Transverse colon (tissue), 4 donors: Measurements from ENCODE around the gene PRELID3B. TPM values are rescaled to one million over a fixed set of nuclear protein-coding genes. Genes with fewer than 3 reads are reported as not detected.
"Not testable (repeated sequence)": the region's sequence is repeated elsewhere in the genome, so short reads cannot be mapped to it uniquely, and the experiment has no call there.

Experiments used
- DNase-seq: peaks from one replicate; pipeline ENCODE4 v3.0.0-alpha.2; 2019
- H3K27ac ChIP-seq, 4 donors: fragments of 200-600 bp; sonication (generic); 2 replicates each; pipeline ENCODE4 v1.5.1; 2016 to 2018; ENCODE audit warnings: inconsistent platforms in 4 of 4
- H3K27me3 ChIP-seq: fragments of 200-600 bp; sonication (generic); 2 replicates; pipeline ENCODE4 v1.5.1; 2017; ENCODE audit warnings: inconsistent platforms
- H3K36me3 ChIP-seq, 4 donors: fragments of 200-600 bp; sonication (generic); 2 replicates each; pipeline ENCODE4 v1.5.1; 2017 to 2019; ENCODE audit warnings: inconsistent platforms in 4 of 4
- H3K4me1 ChIP-seq, 4 donors: fragments of 200-600 bp; sonication (generic); 2 replicates each; pipeline ENCODE4 v1.5.1; 2017 to 2020; ENCODE audit warnings: inconsistent platforms in 4 of 4
- H3K4me3 ChIP-seq, 4 donors: fragments of 200-600 bp; sonication (generic); 1 replicate in 1 of 4; 2 replicates in 3 of 4; pipeline versions ENCODE4 v1.5.1 to v1.6.1; 2017 to 2019; ENCODE audit warnings: inconsistent platforms in 4 of 4
- H3K9me3 ChIP-seq, 2 donors: fragments of 200-600 bp; sonication (generic); 2 replicates each; pipeline ENCODE4 v1.5.1; 2017 to 2019; ENCODE audit warnings: inconsistent platforms in 2 of 2
- CTCF ChIP-seq, 5 experiments: fragments of 200-600 bp in 3 of 5; fragments of 450-650 bp in 2 of 5; sonication (generic) in 3 of 5; IDR thresholded peaks; 1 replicate in 2 of 5; 2 replicates in 3 of 5; pipeline ENCODE4 v1.5.1; 2016 to 2017; ENCODE audit warnings: antibody characterized with exemption in 5 of 5, inconsistent platforms in 3 of 5, mild to moderate bottlenecking in 2 of 5, moderate library complexity in 1 of 5
- EP300 ChIP-seq: sonication (generic); formaldehyde crosslinking; IDR thresholded peaks from one replicate; pipeline ENCODE4 v1.6.1; 2017; ENCODE audit warnings: antibody characterized with exemption, low read depth
- POLR2A ChIP-seq: fragments of 450-650 bp; IDR thresholded peaks from one replicate; pipeline ENCODE4 v1.6.1; 2016; ENCODE audit warnings: antibody characterized with exemption, mild to moderate bottlenecking, moderate library complexity
- POLR2AphosphoS5 ChIP-seq, 3 donors: sonication (generic); formaldehyde crosslinking; IDR thresholded peaks; one replicate each; pipeline ENCODE4 v1.6.1; 2016; ENCODE audit warnings: antibody characterized with exemption in 3 of 3
- WGBS, 2 donors: methylation state at CpG; one replicate each; pipeline ENCODE4 v1.1.5; 2018; ENCODE audit warnings: low coverage in 1 of 2; 5-methylcytosine and 5-hydroxymethylcytosine counted together
- in situ Hi-C, 4 donors: fragments of 200-750 bp; cut with MboI; loops; one replicate each; pipeline versions ENCODE4 v1.15.0 to v1.15.1; 2017; ENCODE audit warnings: low sequenced_read_pairs in 3 of 4, low pct_ligation_motif_present in 1 of 4, low pct_unique_long_range_greater_than_20kb in 1 of 4
- intact Hi-C: fragments of 100-400 bp; cut with DNase I; formaldehyde crosslinking; loops from one replicate; pipeline ENCODE4 v1.15.1; 2023; ENCODE audit warnings: low total_unique reads
- total RNA-seq, 4 donors: library from RNA; depleted of rRNA; stranded (reverse); fragments of >200 nt; gene quantifications; one replicate each; pipeline ENCODE4 v1.1.0, GENCODE V29; 2016

The PRELID3B gene
- total RNA-seq, 4 donors from 2014 or later, result 25.3 to 119 (median 67.8) TPM

- Histone ChIP-seq H3K27me3 (no peaks in the 10 kb centered on the region), H3K4me3 (no peak overlapping the region), H3K9me3 (no peaks in the 10 kb centered on the region), H3K36me3 (no peaks in the 10 kb centered on the region), H3K27ac (peak overlapping the region in 1 of 4 donors; percentile 5), H3K4me1 (peaks cover 22 to 50% (median 31%) of the 10 kb centered on the region in 4 donors)
- whole genome bisulfite sequencing, 2 donors, result 76% methylated on average over 3 of the region's 3 CpGs; no CpG with 5 or more reads in 1 of the 2 donors
- intact Hi-C loops, result no loop called here
- TF ChIP-seq EP300, result no peak
- no peak for TF ChIP-seq POLR2AphosphoS5 (IDR thresholded peaks at IDR 0.05)
- TF ChIP-seq POLR2A, result no peak
- no peak for TF ChIP-seq CTCF (IDR thresholded peaks at IDR 0.05)
- DNase-seq, result peak; percentile 26
- in situ Hi-C loops, result loop anchor here in 1 of 4 donors (25.0 kb wide), 1 partner anchor 382 kb away; the partner anchor contains the start of gene STX16
Measured at GRCh38 chr20:59044796-59045195, 2.2 kb upstream of the PRELID3B start.

DNA sequence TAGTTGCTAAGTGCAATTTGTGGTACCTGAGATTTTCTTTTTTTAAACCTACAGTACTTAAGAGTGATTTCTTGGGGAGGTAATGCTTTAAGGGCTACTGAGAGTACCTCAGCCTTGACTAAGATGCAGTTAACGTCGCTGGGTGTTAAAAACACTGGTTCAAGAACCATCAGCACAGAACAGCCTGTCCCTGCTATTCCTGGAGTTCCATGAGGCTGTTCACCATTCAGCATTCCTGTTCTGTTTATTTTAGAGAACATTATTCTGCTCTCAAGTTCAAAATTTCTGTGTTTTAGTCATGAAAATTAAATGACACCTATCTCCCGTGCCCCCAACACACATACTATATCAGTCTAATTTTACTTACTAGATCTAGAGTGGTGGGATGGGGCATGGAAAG is 1.7 kb upstream of the PRELID3B start:
- intact Hi-C loops (no loop called here), in situ Hi-C loops (loop anchor here in 1 of 4 donors (25.0 kb wide), 1 partner anchor 382 kb away; the partner anchor contains the start of gene STX16)
- no peak overlapping the region for H3K4me3 ChIP-seq
- H3K27ac ChIP-seq, result peak overlapping the region in 1 of 4 donors; percentile 5
- no peaks in the 10 kb centered on the region for H3K27me3 ChIP-seq
- TF ChIP-seq CTCF (IDR thresholded peaks at IDR 0.05) (no peak), POLR2AphosphoS5 (IDR thresholded peaks at IDR 0.05) (no peak), POLR2A (no peak), EP300 (no peak)
- no peaks in the 10 kb centered on the region for H3K36me3 ChIP-seq
- H3K4me1 ChIP-seq, result peaks cover 24 to 55% (median 35%) of the 10 kb centered on the region in 4 donors
- no peak for DNase-seq
- H3K9me3 ChIP-seq, result no peaks in the 10 kb centered on the region
- 94 to 100% methylated on average over 3 of the region's 3 CpGs for WGBS, 2 donors

GRCh38 chr20:59043698-59044097 is 1.1 kb upstream of the PRELID3B start:
- Histone ChIP-seq H3K4me3 (no peak overlapping the region), H3K27me3 (no peaks in the 10 kb centered on the region), H3K4me1 (peaks cover 24 to 57% (median 38%) of the 10 kb centered on the region in 4 donors), H3K9me3 (no peaks in the 10 kb centered on the region), H3K36me3 (no peaks in the 10 kb centered on the region), H3K27ac (peak overlapping the region; percentile 89 to 96 (median 92))
- 73 to 75% methylated on average over 3 of the region's 3 CpGs for WGBS, 2 donors
- intact Hi-C loops, result no loop called here
- TF ChIP-seq EP300 (no peak), POLR2AphosphoS5 (IDR thresholded peaks at IDR 0.05) (no peak), CTCF (IDR thresholded peaks at IDR 0.05) (no peak), POLR2A (no peak)
- no peak for DNase-seq
- in situ Hi-C loops, result loop anchor here in 1 of 4 donors (25.0 kb wide), 1 partner anchor 381 kb away; the partner anchor contains the start of gene STX16

DNA sequence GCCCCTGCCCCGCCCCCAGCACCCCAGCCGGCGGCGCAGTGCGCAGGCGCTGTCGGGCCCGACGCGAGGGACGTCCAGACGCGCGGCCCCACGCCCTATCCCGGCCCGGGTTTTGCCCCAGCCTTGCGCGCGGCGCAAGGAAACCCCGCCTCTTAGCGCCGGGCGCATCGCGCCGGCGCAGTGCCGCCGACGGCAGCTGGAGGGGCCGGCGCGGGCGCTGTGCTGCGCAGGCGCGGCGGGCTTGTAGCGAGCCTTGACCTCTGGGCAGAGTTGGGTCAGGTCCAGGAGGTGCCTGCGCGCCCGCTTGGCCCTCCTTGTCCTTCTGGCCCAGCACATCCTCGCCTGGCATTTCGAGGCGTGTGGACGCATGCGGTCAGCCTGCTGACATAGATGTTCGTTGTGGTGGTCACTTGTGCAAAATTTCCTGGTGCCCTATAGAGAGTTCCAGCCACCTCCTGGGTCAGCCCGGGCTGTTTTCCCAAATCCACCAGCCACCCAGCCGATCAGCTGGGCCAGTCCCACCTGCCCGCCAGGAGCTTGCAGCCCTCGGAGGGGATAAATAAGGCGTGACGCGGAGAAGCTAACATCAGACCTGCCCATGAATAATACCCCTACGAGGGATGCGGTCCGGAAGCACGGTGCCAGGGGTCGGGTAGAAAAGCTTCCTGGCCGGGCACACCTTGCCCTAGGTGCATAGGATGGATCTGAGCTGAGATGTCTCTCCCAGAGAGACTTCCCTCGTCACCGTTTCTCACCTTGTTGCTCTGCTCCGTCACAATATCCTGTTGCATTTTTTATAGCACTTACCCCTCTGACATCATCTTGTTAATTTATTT is 428 bp upstream of the PRELID3B start:
- DNase-seq, result peak; percentile 96
- WGBS, 2 donors, result 35 to 71% methylated on average over 2 to 22 of the region's 66 CpGs
- Histone ChIP-seq H3K27ac (peak overlapping the region; percentile 89 to 96 (median 92)), H3K36me3 (peaks cover 0 to 2% (median 0%) of the 10 kb centered on the region in 4 donors), H3K4me1 (peaks cover 23 to 55% (median 36%) of the 10 kb centered on the region in 4 donors), H3K4me3 (peak overlapping the region; percentile 75 to 95 (median 78)), H3K27me3 (no peaks in the 10 kb centered on the region), H3K9me3 (no peaks in the 10 kb centered on the region)
- TF ChIP-seq CTCF (IDR thresholded peaks at IDR 0.05) (no peak), POLR2AphosphoS5 (IDR thresholded peaks at IDR 0.05) (peak in 1 of 3 donors; percentile 3)
- intact Hi-C loops, result no loop called here
- in situ Hi-C loops, result loop anchor here in 1 of 4 donors (25.0 kb wide), 1 partner anchor 381 kb away; the partner anchor contains the start of gene STX16

DNA sequence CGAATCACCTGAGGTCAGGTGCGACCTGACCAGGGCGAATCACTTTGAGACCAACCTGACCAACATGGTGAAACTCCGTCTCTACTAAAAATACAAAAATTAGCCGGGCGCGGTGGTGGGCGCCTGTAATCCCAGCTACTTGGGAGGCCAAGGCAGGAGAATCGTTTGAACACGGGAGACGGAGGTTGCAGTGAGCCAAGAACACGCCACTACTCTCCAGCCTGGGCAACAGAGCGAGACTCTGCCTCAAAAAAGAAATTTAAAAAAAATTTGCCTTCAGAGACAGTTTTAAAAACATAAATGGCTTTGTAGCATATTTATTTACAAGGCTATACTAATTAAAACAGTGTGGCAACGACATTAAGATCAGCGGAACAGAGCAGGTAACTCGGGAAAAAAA is 1.1 kb downstream of the PRELID3B start:
- Histone ChIP-seq H3K4me3 (peak overlapping the region; percentile 75 to 95 (median 78)), H3K4me1 (peaks cover 22 to 45% (median 32%) of the 10 kb centered on the region in 4 donors), H3K36me3 (peaks cover 0 to 17% (median 4%) of the 10 kb centered on the region in 4 donors), H3K27ac (peak overlapping the region; percentile 89 to 96 (median 92))
- H3K9me3 ChIP-seq, intact Hi-C loops, H3K27me3 ChIP-seq, DNase-seq: not testable (repeated sequence)
- in situ Hi-C loops, result loop anchor here in 1 of 4 donors (25.0 kb wide), 1 partner anchor 379 kb away; the partner anchor contains the start of gene STX16
- WGBS, 2 donors, result 64 to 83% methylated on average over 8 to 16 of the region's 16 CpGs
